IMR-90 (cell line): ENCODE results near the gene UNC13C. TPM values are rescaled to one million over a fixed set of nuclear protein-coding genes. Genes with fewer than 3 reads are reported as not detected.

Experiments
- ATAC-seq: fragments of 200-7000 bp; cut with Tn5 transposase; 2 replicates; pipeline ENCODE4 v1.9.1; 2020; ENCODE audit warnings: low read depth, mild to moderate bottlenecking, moderate library complexity
- BruUV-seq: library from RNA; stranded (reverse); fragments of 400-500 nt; replicated peaks from 2 replicates; lab custom pipeline; 2021; lab: Mats Ljungman, UMichigan
- CTCF ChIA-PET: fragments of 300-600 bp; formaldehyde crosslinking; extraction: SDS; loops from one replicate; lab custom pipeline; 2021; ENCODE audit warnings: antibody characterized with exemption; lab: Yijun Ruan, JAX
- POLR2A ChIA-PET: fragments of 300-600 bp; sonication (Branson Sonifier 250); formaldehyde crosslinking; loops from one replicate; lab custom pipeline; 2022; ENCODE audit warnings: antibody characterized with exemption; ENCODE audit not compliant: unreplicated experiment; lab: Charles Lee
- DNase-seq: peaks from one replicate; pipeline ENCODE4 v3.0.0; 2013
- H2AFZ ChIP-seq: replicated peaks from 2 replicates; pipeline ENCODE3; 2013; ENCODE audit warnings: low read length, mild to moderate bottlenecking; ENCODE audit not compliant: poor library complexity
- H2AK5ac ChIP-seq: 2 replicates; pipeline ENCODE4 v1.6.1; 2013; ENCODE audit warnings: low read depth, low read length, inconsistent platforms
- H2AK9ac ChIP-seq: replicated peaks from 2 replicates; pipeline ENCODE3; 2013; ENCODE audit warnings: mild to moderate bottlenecking, low read depth, low read length, moderate library complexity; ENCODE audit not compliant: poor library complexity
- H2BK120ac ChIP-seq: 2 replicates; pipeline ENCODE4 v1.6.1; 2013; ENCODE audit warnings: low read depth, low read length, inconsistent platforms
- H2BK15ac ChIP-seq: 3 replicates; pipeline ENCODE4 v1.6.1; 2013; ENCODE audit warnings: low read depth, low read length, inconsistent platforms
- H2BK20ac ChIP-seq: 2 replicates; pipeline ENCODE4 v1.6.1; 2013; ENCODE audit warnings: low read depth, mild to moderate bottlenecking, inconsistent platforms, low read length, moderate library complexity
- H2BK5ac ChIP-seq: 2 replicates; pipeline ENCODE4 v1.6.1; 2013; ENCODE audit warnings: mild to moderate bottlenecking, low read depth, low read length, inconsistent platforms; ENCODE audit not compliant: poor library complexity, severe bottlenecking
- H3K14ac ChIP-seq: replicated peaks from 2 replicates; pipeline ENCODE4 v1.6.1; 2013; ENCODE audit warnings: low read depth, low read length, inconsistent platforms
- H3K18ac ChIP-seq: 2 replicates; pipeline ENCODE4 v1.6.1; 2013; ENCODE audit warnings: low read depth, low read length, control low read depth
- H3K23ac ChIP-seq: 2 replicates; pipeline ENCODE4 v1.6.1; 2013; ENCODE audit warnings: low read depth, low read length, inconsistent platforms
- H3K27ac ChIP-seq: 2 replicates; pipeline ENCODE4 v1.5.1; 2013; ENCODE audit warnings: mild to moderate bottlenecking, control low read depth, low read length; ENCODE audit not compliant: insufficient read depth
- H3K27me3 ChIP-seq: 2 replicates; pipeline ENCODE4 v1.6.1; 2013; ENCODE audit warnings: low read length; ENCODE audit not compliant: control insufficient read depth, insufficient read depth
- H3K36me3 ChIP-seq: 2 replicates; pipeline ENCODE4 v1.6.1; 2013; ENCODE audit warnings: low read length, mixed read lengths; ENCODE audit not compliant: control insufficient read depth, insufficient read depth
- H3K4ac ChIP-seq: 2 replicates; pipeline ENCODE4 v1.6.1; 2013; ENCODE audit warnings: low read depth, low read length, inconsistent platforms
- H3K4me1 ChIP-seq: 2 replicates; pipeline ENCODE4 v1.6.1; 2013; ENCODE audit warnings: low read length, mixed read lengths; ENCODE audit not compliant: control insufficient read depth, insufficient read depth
- H3K4me2 ChIP-seq: 2 replicates; pipeline ENCODE4 v1.6.1; 2013; ENCODE audit warnings: low read depth, mild to moderate bottlenecking, control low read depth, low read length, moderate library complexity
- H3K4me3 ChIP-seq: 2 replicates; pipeline ENCODE4 v1.5.1; 2013; ENCODE audit warnings: low read depth, mild to moderate bottlenecking, control low read depth, low read length, moderate library complexity; ENCODE audit not compliant: insufficient read depth
- H3K56ac ChIP-seq: 2 replicates; pipeline ENCODE4 v1.6.1; 2013; ENCODE audit warnings: low read length, inconsistent platforms; ENCODE audit not compliant: insufficient read depth; ENCODE audit errors: extremely low read depth
- H3K79me1 ChIP-seq, 2 experiments: 2 replicates each; pipeline ENCODE4 v1.6.1; 2013; ENCODE audit warnings: low read length in 2 of 2, inconsistent platforms in 1 of 2, low read depth in 1 of 2
- H3K9ac ChIP-seq: 2 replicates; pipeline ENCODE4 v1.6.1; 2013; ENCODE audit warnings: low read depth, low read length, control low read depth
- H3K9me1 ChIP-seq: 2 replicates; pipeline ENCODE4 v1.6.1; 2013; ENCODE audit warnings: low read length, inconsistent platforms; ENCODE audit not compliant: insufficient read depth
- H3K9me3 ChIP-seq: 2 replicates; pipeline ENCODE4 v1.6.1; 2013; ENCODE audit warnings: low read length; ENCODE audit not compliant: control insufficient read depth, insufficient read depth
- H4K20me1 ChIP-seq: 2 replicates; pipeline ENCODE4 v1.6.1; 2013; ENCODE audit warnings: low read length, inconsistent platforms; ENCODE audit not compliant: insufficient read depth
- H4K5ac ChIP-seq: 2 replicates; pipeline ENCODE4 v1.6.1; 2013; ENCODE audit warnings: mild to moderate bottlenecking, low read depth, low read length, control low read depth
- H4K8ac ChIP-seq, 2 experiments: 2 replicates each; pipeline ENCODE4 v1.6.1; 2013; ENCODE audit warnings: low read depth in 2 of 2, low read length in 2 of 2, control low read depth in 1 of 2, inconsistent platforms in 1 of 2
- H4K91ac ChIP-seq: 2 replicates; pipeline ENCODE4 v1.6.1; 2013; ENCODE audit warnings: low read depth, low read length, inconsistent platforms; ENCODE audit not compliant: insufficient read depth
- BHLHE40 ChIP-seq: fragments of 150-350 bp; IDR thresholded peaks from 2 replicates; pipeline ENCODE4 v1.6.1; 2016; ENCODE audit warnings: mild to moderate bottlenecking, low read depth, low read length
- CEBPB ChIP-seq: IDR thresholded peaks from 2 replicates; pipeline ENCODE4 v1.6.1; 2012; ENCODE audit warnings: low read depth, low read length, improper control_type of control experiment
- CHD1 ChIP-seq: IDR thresholded peaks from 2 replicates; pipeline ENCODE4 v1.6.1; 2012; ENCODE audit warnings: low read depth, low read length, improper control_type of control experiment
- CTCF ChIP-seq: conservative IDR thresholded peaks from 2 replicates; pipeline ENCODE4 v1.5.1; 2012; ENCODE audit warnings: mild to moderate bottlenecking, low read depth, low read length, improper control_type of control experiment
- FOS ChIP-seq: fragments of 150-350 bp; IDR thresholded peaks from 2 replicates; pipeline ENCODE4 v1.6.1; 2016; ENCODE audit warnings: low read depth, low read length
- MAFK ChIP-seq: IDR thresholded peaks from 2 replicates; pipeline ENCODE4 v1.6.1; 2012; ENCODE audit warnings: low read depth, low read length, improper control_type of control experiment
- MAZ ChIP-seq: IDR thresholded peaks from 2 replicates; pipeline ENCODE4 v1.6.1; 2012; ENCODE audit warnings: low read depth, mild to moderate bottlenecking, low read length, improper control_type of control experiment, moderate library complexity, borderline replicate concordance
- MXI1 ChIP-seq: IDR thresholded peaks from 2 replicates; pipeline ENCODE4 v1.6.1; 2012; ENCODE audit warnings: low read depth, mild to moderate bottlenecking, low read length, moderate library complexity, borderline replicate concordance
- NFE2L2 ChIP-seq: fragments of 150-350 bp; IDR thresholded peaks from 2 replicates; pipeline ENCODE4 v1.6.1; 2016; ENCODE audit warnings: low read depth, mild to moderate bottlenecking, low read length
- POLR2A ChIP-seq: IDR thresholded peaks from 2 replicates; pipeline ENCODE4 v1.6.1; 2012; ENCODE audit warnings: mild to moderate bottlenecking, low read depth, low read length
- RAD21 ChIP-seq: IDR thresholded peaks from 2 replicates; pipeline ENCODE4 v1.6.1; 2012; ENCODE audit warnings: low read length, improper control_type of control experiment
- RCOR1 ChIP-seq: IDR thresholded peaks from 2 replicates; pipeline ENCODE4 v1.6.1; 2012; ENCODE audit warnings: mild to moderate bottlenecking, low read length, improper control_type of control experiment; ENCODE audit not compliant: insufficient replicate concordance
- RFX5 ChIP-seq: IDR thresholded peaks from 2 replicates; pipeline ENCODE4 v1.8.0; 2012; ENCODE audit warnings: low read depth, mild to moderate bottlenecking, low read length, moderate library complexity
- SMC3 ChIP-seq: fragments of 150-350 bp; IDR thresholded peaks from 2 replicates; pipeline ENCODE4 v1.6.1; 2016; ENCODE audit warnings: low read depth, mild to moderate bottlenecking, antibody characterized with exemption, low read length, moderate library complexity
- USF2 ChIP-seq: fragments of 150-350 bp; IDR thresholded peaks from 2 replicates; pipeline ENCODE4 v1.6.1; 2017; ENCODE audit warnings: mild to moderate bottlenecking, antibody characterized with exemption, low read length, low read depth
- WGBS, 2 experiments: methylation state at CpG; one replicate each; pipeline versions ENCODE4 v1.1.5 to v1.1.7; 2013; ENCODE audit warnings: missing lambda C conversion rate in 2 of 2; ENCODE audit not compliant: insufficient read length in 1 of 2; ENCODE audit errors: extremely low coverage in 2 of 2; 5-methylcytosine and 5-hydroxymethylcytosine counted together
- dilution Hi-C: fragments of 300-500 bp; cut with HindIII; formaldehyde crosslinking; loops from one replicate; pipeline ENCODE4 v1.14.3; 2018; ENCODE audit warnings: low sequenced_read_pairs; ENCODE audit not compliant: unreplicated experiment
- in situ Hi-C: fragments of 300-500 bp; cut with MboI; formaldehyde crosslinking; loops from 3 replicates; pipeline ENCODE4 v1.14.3; 2019; ENCODE audit warnings: low sequenced_read_pairs, inconsistent platforms, mixed read lengths
- intact Hi-C: fragments of 100-400 bp; cut with micrococcal nuclease; formaldehyde crosslinking; loops from 2 replicates; pipeline ENCODE4 v1.10.0; 2022
- polyA plus RNA-seq, 3 experiments: library from polyadenylated mRNA; depleted of rRNA; stranded (reverse); fragments of >200 nt; gene quantifications; 2 replicates each; pipeline ENCODE4 v1.2.3, GENCODE V29; 2012; ENCODE audit warnings: low replicate concordance in 1 of 3
- total RNA-seq: library from RNA; depleted of rRNA; stranded (reverse); fragments of >200 nt; gene quantifications from 2 replicates; pipeline ENCODE4 v1.2.3, GENCODE V29; 2012
- TF ChIP-seq, protein P1 (sequence below): fragments of 150-350 bp; IDR thresholded peaks from 2 replicates; pipeline ENCODE4 v1.6.1; 2016; ENCODE audit warnings: low read depth, mild to moderate bottlenecking, low read length, moderate library complexity, borderline replicate concordance

UNC13C gene
- total and polyA plus RNA-seq, 2 of the 4 experiments (the other 2 are of a cell fraction), result not detected

- Histone ChIP-seq H4K8ac (no peak overlapping the region), H2BK5ac (no peak overlapping the region), H3K27me3 (no peaks in the 10 kb centered on the region), H3K23ac (no peak overlapping the region), H3K9ac (no peak overlapping the region), H2BK20ac (no peak overlapping the region), H3K56ac (no peak overlapping the region), H3K9me3 (peaks cover 8% of the 10 kb centered on the region), H2BK120ac (no peak overlapping the region), H3K4ac (no peak overlapping the region), H3K79me1 (no peaks in the 10 kb centered on the region), H3K4me1 (no peaks in the 10 kb centered on the region), H2AFZ (no peak overlapping the region), H3K27ac (no peak overlapping the region), H3K4me2 (no peak overlapping the region), H3K18ac (no peak overlapping the region), H4K91ac (no peak overlapping the region), H2AK9ac (no peak overlapping the region), H2AK5ac (no peak overlapping the region), H3K14ac (no peak overlapping the region), H4K5ac (no peak overlapping the region), H3K9me1 (no peaks in the 10 kb centered on the region), H4K20me1 (no peaks in the 10 kb centered on the region), H2BK15ac (no peak overlapping the region), H3K4me3 (no peak overlapping the region), H3K36me3 (no peaks in the 10 kb centered on the region)
- TF ChIP-seq MAZ (no peak), RAD21 (no peak), CTCF (no peak), RFX5 (no peak), USF2 (no peak), MXI1 (no peak), BHLHE40 (no peak), CEBPB (no peak), NFE2L2 (no peak), RCOR1 (no peak), CHD1 (no peak), SMC3 (no peak), POLR2A (no peak), FOS (no peak), MAFK (no peak)
- TF ChIP-seq, protein P1, sequence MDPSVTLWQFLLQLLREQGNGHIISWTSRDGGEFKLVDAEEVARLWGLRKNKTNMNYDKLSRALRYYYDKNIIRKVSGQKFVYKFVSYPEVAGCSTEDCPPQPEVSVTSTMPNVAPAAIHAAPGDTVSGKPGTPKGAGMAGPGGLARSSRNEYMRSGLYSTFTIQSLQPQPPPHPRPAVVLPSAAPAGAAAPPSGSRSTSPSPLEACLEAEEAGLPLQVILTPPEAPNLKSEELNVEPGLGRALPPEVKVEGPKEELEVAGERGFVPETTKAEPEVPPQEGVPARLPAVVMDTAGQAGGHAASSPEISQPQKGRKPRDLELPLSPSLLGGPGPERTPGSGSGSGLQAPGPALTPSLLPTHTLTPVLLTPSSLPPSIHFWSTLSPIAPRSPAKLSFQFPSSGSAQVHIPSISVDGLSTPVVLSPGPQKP, result no peak
- no peak for DNase-seq
- POLR2A ChIA-PET, result no interaction called here
- CTCF ChIA-PET, result no interaction called here
- in situ Hi-C loops (no loop called here), dilution Hi-C loops (no loop called here), intact Hi-C loops (no loop called here)
- ATAC-seq, result no peak
- no TSS peak for BruUV-seq
- no CpG with 5 or more reads among the region's 3 CpGs for WGBS, 2 experiments
Observed at GRCh38 chr15:54599386-54599785, 621.1 kb downstream of the UNC13C start.
